Vagina (tissue), 2 donors: ENCODE measurements around the gene HRK.

Source experiments
- CTCF ChIP-seq, 3 experiments: fragments of 450-650 bp in 2 of 3; fragments of 200-600 bp in 1 of 3; sonication (generic) in 1 of 3; IDR thresholded peaks; one replicate each; pipeline ENCODE4 v1.5.1; 2017 to 2019; ENCODE audit warnings: antibody characterized with exemption in 3 of 3, mild to moderate bottlenecking in 2 of 3, moderate library complexity in 2 of 3
- POLR2A ChIP-seq, 2 donors: fragments of 450-650 bp; IDR thresholded peaks; one replicate each; pipeline ENCODE4 v1.6.1; 2017; ENCODE audit warnings: antibody characterized with exemption in 2 of 2, mild to moderate bottlenecking in 2 of 2, moderate library complexity in 2 of 2

- TF ChIP-seq CTCF (IDR thresholded peaks at IDR 0.05) (no peak), POLR2A (IDR thresholded peaks at IDR 0.05) (no peak)
Measured at GRCh38 chr12:116919706-116920485, 38.7 kb upstream of the HRK start.
